ENCODE measurements around the gene NRN1.

Gene NRN1

DNA sequence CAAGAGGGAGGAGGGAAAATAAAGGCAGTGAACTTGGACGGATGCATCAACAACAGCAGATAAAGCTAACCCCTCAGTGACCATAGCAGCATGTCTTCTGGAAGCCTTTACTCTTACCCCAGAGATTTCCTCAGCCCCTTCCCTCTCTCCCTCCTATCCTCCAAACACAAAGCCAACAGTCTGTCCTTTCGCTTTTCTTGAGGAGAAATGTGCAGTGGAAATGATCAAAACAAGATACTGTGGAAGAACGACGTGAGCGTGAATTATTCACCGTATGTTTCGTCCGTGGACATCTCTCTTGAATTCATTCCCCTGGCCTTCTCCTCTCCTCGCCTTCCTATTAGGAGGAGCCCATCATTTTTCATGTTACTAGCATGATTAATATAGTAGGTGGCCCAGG is 8.5 kb downstream of the NRN1 start:
- H3K27ac Mint-ChIP-seq, result peak overlapping the region; percentile 9
- ATAC-seq (replicated peaks), result no peak
- peaks cover 23 to 24% of the 10 kb centered on the region in 2 donors for H3K36me3 Mint-ChIP-seq
- no peak for DNase-seq
- H3K4me3 Mint-ChIP-seq, result peak overlapping the region; percentile 41 to 60
- peaks cover 17 to 19% of the 10 kb centered on the region in 2 donors for H3K9me3 Mint-ChIP-seq
- H3K4me1 Mint-ChIP-seq, result peaks cover 51 to 76% of the 10 kb centered on the region in 2 donors
- H3K27me3 Mint-ChIP-seq, result peaks cover 81 to 100% of the 10 kb centered on the region in 2 donors

DNA sequence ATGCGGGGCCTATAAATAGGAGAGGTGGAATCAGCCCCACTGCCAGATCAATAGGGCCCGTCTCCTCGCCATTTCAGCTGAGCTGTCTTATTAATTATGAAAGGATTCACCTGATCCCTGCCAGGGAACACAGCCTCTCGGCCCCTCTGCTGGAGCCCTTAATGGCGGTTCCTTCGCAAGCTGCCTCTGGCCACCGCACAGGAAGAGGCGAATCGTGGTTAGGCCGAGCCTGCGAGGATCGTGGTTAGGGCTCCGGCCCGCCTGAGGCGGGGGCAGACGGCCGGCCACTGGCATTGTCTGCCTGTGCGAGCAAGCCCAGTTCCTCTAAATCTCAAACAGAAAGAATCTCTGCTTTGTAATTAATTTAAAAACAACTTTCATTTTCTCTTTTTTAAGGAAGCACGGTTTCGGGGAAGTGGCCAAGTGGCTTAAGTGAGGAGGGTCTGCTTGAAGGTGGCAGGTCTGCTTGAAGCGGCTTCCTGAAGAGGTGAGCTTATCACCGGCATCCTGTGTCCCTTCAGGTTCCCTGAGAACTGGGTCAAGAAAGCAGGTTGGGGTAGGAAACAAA is 9.2 kb downstream of the NRN1 start:
- no peak for DNase-seq
- H3K4me3 Mint-ChIP-seq, result peak overlapping the region; percentile 87 to 90
- ATAC-seq (replicated peaks), result peak; percentile 44 to 57
- H3K4me1 Mint-ChIP-seq, result peaks cover 46 to 68% of the 10 kb centered on the region in 2 donors
- peaks cover 19 to 20% of the 10 kb centered on the region in 2 donors for H3K36me3 Mint-ChIP-seq
- peak overlapping the region; percentile 81 for H3K27ac Mint-ChIP-seq
- peaks cover 78 to 100% of the 10 kb centered on the region in 2 donors for H3K27me3 Mint-ChIP-seq
- H3K9me3 Mint-ChIP-seq, result peaks cover 17% of the 10 kb centered on the region in 2 donors

DNA sequence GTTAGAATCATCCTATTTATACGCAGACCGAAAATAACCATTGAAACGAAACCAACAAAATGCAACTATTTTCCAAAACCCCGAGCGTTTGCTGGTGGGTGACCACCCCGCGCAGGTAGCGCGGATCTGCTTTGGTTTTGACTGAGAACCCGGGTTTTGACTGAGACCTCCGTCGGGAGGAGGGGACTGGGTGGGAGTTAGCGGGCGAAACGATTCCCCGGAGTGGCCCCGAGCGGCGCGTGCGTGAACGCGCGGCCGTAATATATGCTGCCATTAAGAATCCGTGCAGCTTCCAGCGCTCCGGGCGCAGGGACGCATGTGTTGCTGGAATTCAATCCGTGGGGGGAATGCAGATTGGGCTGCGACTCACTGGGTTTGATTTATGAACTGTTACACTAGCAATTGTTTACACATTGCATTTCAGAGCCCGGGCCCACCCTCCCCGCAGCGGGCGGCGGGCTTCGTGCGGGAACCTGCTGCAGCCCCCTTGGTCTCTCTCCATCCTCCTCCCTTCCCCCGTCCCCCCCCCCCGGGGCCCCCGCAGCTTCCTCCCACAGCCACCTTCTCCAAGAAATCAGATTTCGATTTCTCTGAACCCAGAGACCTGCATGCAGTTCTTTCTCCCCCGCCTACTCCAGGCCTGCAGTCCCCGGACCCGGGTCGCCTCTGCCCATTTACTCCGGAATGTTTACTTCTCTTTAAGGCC is 9.9 kb downstream of the NRN1 start:
- peak in 1 of 2 donors; percentile 44 for ATAC-seq (replicated peaks)
- peak overlapping the region; percentile 81 for H3K27ac Mint-ChIP-seq
- H3K4me3 Mint-ChIP-seq, result peak overlapping the region; percentile 87 to 90
- peaks cover 82 to 100% of the 10 kb centered on the region in 2 donors for H3K27me3 Mint-ChIP-seq
- H3K4me1 Mint-ChIP-seq, result peaks cover 44 to 62% of the 10 kb centered on the region in 2 donors
- peaks cover 18 to 20% of the 10 kb centered on the region in 2 donors for H3K36me3 Mint-ChIP-seq
- DNase-seq, result no peak
- H3K9me3 Mint-ChIP-seq, result peaks cover 17% of the 10 kb centered on the region in 2 donors

DNA sequence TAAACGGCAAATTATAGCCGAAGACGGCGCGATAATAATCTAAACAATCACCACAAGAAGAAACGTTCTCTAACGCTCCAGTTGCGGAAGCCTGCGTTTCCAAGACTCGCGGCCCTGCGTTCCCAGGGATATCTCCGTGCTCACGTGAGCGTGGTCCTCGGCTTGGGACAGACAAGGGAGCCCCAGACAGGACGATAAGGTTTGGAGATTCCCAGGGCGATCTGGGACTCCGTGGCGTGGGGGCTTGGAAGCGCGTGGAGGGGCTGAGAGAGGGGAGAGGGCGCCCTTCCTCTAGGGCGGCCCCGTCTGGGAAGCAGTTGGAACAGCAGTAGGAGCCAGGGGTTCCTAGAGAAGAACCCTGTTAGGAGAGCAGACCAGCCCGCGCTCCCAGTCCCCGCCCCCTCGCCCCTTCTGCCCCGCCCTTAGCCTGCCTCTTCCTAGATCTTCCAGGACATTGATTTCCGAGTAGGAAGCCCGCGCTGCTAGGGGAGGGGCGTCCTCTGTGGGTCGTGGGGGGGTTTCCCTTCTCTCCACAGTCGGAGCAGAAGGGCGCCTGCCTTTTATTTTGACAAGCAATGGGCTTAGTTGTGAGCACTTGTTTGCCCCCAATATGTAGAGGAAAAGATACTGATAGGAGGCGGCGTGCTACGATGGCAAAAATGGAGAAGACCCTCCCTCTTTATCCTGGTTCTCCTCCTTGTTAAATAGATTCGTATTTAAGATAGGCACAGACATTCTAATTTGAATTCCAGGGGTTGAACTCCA is 10.6 kb downstream of the NRN1 start:
- DNase-seq (no peak), ATAC-seq (replicated peaks) (no peak)
- peaks cover 40 to 57% of the 10 kb centered on the region in 2 donors for H3K4me1 Mint-ChIP-seq
- H3K4me3 Mint-ChIP-seq, result peak overlapping the region; percentile 87 to 90
- H3K27me3 Mint-ChIP-seq, result peaks cover 82 to 100% of the 10 kb centered on the region in 2 donors
- H3K27ac Mint-ChIP-seq, result peak overlapping the region; percentile 93
- peaks cover 17% of the 10 kb centered on the region in 2 donors for H3K9me3 Mint-ChIP-seq
- H3K36me3 Mint-ChIP-seq, result peaks cover 18 to 20% of the 10 kb centered on the region in 2 donors

GRCh38 chr6:5995658-5995948 is 11.1 kb downstream of the NRN1 start:
- peaks cover 17% of the 10 kb centered on the region in 2 donors for H3K9me3 Mint-ChIP-seq
- H3K4me3 Mint-ChIP-seq, result peak overlapping the region; percentile 87 to 90
- peaks cover 87 to 100% of the 10 kb centered on the region in 2 donors for H3K27me3 Mint-ChIP-seq
- ATAC-seq (replicated peaks) (no peak), DNase-seq (no peak)
- H3K36me3 Mint-ChIP-seq, result peaks cover 18 to 20% of the 10 kb centered on the region in 2 donors
- peaks cover 40 to 57% of the 10 kb centered on the region in 2 donors for H3K4me1 Mint-ChIP-seq
- H3K27ac Mint-ChIP-seq, result peak overlapping the region; percentile 93

DNA sequence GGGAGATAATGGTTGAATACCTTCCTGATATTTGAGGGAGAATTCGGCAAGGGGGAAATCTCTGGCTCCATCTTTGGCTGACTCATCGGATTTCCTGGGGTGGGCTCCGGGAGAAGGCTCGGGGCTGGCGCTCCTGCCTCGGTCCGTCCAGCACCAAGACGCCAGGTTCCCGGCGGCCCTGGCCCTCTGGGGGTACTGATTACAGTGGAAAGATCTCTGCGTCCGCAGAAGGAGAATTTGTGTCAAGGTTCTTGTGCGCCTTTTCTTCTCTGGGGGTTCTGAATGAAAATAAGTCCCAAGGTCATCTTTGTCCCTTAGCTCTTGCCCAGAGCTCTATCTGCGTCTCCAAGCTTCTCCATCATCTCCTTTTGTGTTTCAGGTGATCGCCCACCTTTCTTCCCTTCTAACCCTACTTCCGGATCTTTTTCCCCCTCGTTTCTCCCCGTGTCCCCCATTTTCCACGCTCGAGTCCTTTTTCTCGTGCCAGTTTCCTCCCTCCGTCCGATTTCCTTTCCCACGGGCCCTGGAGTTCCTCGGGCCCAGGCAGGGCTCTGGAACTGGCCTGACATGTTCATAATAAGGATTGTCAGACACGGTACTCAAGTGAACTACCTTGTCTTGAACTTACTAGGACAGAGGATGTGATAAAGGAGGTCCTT is 11.6 kb downstream of the NRN1 start:
- Mint-ChIP-seq H3K4me1 (peaks cover 39 to 54% of the 10 kb centered on the region in 2 donors), H3K4me3 (peak overlapping the region; percentile 43 to 87), H3K27ac (peak overlapping the region; percentile 93), H3K27me3 (peaks cover 84 to 100% of the 10 kb centered on the region in 2 donors), H3K9me3 (peaks cover 14% of the 10 kb centered on the region in 2 donors), H3K36me3 (peaks cover 17 to 18% of the 10 kb centered on the region in 2 donors)
- no peak for ATAC-seq (replicated peaks)
- no peak for DNase-seq

GRCh38 chr6:5994234-5994998 is 12.3 kb downstream of the NRN1 start:
- Mint-ChIP-seq H3K27ac (peak overlapping the region; percentile 83), H3K4me1 (peaks cover 32 to 47% of the 10 kb centered on the region in 2 donors), H3K27me3 (peaks cover 84 to 100% of the 10 kb centered on the region in 2 donors), H3K9me3 (peaks cover 8% of the 10 kb centered on the region in 2 donors), H3K36me3 (peaks cover 10 to 11% of the 10 kb centered on the region in 2 donors), H3K4me3 (peak overlapping the region; percentile 39 to 43)
- ATAC-seq (replicated peaks), result no peak
- no peak for DNase-seq

DNA sequence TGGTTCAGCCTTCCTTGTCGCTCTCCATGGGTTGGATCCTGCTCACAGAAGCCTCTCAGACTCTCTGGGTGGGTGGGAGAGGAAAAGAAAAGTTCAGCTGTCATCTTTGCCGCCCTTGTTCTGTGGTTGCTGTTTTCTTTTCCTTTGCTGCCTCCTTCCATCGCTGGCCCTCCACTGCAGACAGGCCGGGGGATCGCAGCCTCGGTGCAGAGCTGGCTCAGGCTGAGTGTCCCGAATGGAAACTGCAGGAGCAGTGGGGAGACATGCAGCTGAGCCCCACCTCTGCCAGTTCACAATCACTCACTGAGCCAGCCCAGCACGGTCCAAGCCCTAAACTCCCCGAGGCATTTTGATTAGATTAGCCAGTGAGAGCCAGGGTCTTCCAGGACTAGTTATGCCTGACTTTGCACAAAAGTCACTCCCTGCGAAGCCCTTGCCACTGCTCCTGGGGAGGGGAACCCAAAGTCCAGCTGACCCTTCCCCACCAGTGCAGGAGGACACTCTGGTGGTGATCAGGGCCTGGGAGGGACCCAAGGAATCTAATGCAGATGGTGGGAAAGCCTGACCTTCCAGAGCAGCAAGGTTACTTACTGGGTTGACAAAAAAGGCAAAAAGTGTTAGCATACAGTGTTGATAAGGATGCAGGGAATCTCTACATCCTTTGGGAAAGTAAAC is 14.0 kb downstream of the NRN1 start:
- Mint-ChIP-seq H3K27me3 (peaks cover 81 to 100% of the 10 kb centered on the region in 2 donors), H3K4me1 (peaks cover 24 to 32% of the 10 kb centered on the region in 2 donors), H3K9me3 (peaks cover 8% of the 10 kb centered on the region in 2 donors), H3K27ac (no peak overlapping the region), H3K36me3 (peaks cover 9% of the 10 kb centered on the region in 2 donors), H3K4me3 (no peak overlapping the region)
- ATAC-seq (replicated peaks), result no peak
- no peak for DNase-seq

DNA sequence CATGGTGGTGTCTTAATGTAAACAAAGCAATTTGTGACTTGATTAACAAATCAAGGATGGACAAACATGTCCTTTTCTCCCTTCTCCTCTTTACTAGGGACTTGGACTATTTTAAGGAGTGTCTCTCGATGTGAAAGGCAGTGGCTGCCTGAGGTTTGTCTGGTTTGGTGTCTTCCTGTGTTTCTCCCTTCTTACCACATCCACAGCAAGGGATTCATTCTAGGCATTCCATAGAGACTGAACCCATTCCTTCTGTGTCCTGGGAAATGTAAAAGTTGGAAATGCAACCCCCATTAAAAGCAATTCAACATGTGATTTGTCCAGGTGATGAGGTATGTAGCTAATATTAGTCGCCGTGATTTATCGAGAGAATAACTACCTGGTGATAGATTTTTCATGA is 15.9 kb downstream of the NRN1 start:
- peaks cover 8% of the 10 kb centered on the region in 2 donors for H3K9me3 Mint-ChIP-seq
- H3K27ac Mint-ChIP-seq, result no peak overlapping the region
- H3K36me3 Mint-ChIP-seq, result peaks cover 7 to 9% of the 10 kb centered on the region in 2 donors
- ATAC-seq (replicated peaks) (no peak), DNase-seq (no peak)
- peaks cover 13 to 15% of the 10 kb centered on the region in 2 donors for H3K4me1 Mint-ChIP-seq
- H3K4me3 Mint-ChIP-seq, result no peak overlapping the region
- peaks cover 68 to 87% of the 10 kb centered on the region in 2 donors for H3K27me3 Mint-ChIP-seq

- no peak for DNase-seq
- Mint-ChIP-seq H3K9me3 (peaks cover 2 to 3% of the 10 kb centered on the region in 2 donors), H3K4me3 (no peak overlapping the region), H3K36me3 (peaks cover 0 to 3% of the 10 kb centered on the region in 2 donors), H3K27me3 (peaks cover 54 to 72% of the 10 kb centered on the region in 2 donors), H3K4me1 (peaks cover 0 to 4% of the 10 kb centered on the region in 2 donors), H3K27ac (no peak overlapping the region)
- no peak for ATAC-seq (replicated peaks)
Measured at GRCh38 chr6:5989141-5989723, 17.5 kb downstream of the NRN1 start.

- DNase-seq (no peak), ATAC-seq (replicated peaks) (peak in 1 of 2 donors; percentile 51)
- Mint-ChIP-seq H3K27me3 (peaks cover 34 to 48% of the 10 kb centered on the region in 2 donors), H3K36me3 (no peaks in the 10 kb centered on the region), H3K27ac (no peak overlapping the region), H3K4me3 (no peak overlapping the region), H3K9me3 (no peaks in the 10 kb centered on the region), H3K4me1 (no peaks in the 10 kb centered on the region)
Measured at GRCh38 chr6:5986861-5987260, 19.9 kb downstream of the NRN1 start.

DNA sequence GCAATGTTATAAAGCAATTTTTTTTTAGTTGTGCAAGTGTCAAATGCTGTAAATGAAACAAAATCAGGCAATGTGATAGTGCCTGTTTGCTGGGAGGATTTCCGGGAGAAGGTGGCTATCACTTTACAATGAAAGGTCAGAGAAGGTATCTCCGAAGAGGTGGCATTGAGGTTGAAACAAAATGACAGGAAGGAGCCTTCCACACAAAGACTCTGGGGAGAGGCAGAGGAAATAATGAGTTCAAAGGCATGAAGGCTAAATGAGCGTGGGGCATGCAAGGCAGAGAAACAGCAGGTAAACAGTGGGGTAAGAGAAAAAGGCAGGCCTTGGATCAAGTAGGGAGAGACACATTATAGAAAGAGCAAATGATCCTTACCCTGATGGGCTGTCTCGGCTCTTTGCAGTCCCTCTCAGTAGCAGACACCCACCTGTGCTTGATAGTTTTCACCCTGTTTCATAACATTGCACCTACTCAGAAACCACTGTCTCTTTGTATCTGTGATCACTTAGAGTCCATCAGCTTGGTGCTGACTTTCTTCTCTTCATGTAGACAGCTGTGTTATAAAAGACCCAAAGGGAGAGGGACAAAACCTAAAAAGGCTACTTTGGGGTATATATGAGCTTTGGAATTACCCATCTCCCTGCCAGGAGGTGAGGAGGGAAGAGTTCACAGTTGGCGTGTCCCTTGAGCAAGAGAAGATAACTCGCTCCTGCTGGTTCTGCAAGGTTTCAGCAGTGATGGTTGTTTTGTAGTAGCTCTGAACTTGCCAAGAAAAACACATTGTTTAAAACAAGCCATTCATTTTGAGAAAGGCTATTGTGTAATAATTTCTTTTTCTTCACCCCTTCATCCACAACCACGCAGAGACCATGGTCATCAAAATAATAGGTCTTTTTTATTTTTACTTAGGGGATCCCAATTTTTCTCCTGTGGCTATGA is 22.3 kb downstream of the NRN1 start:
- no peak for DNase-seq
- no peaks in the 10 kb centered on the region for H3K4me1 Mint-ChIP-seq
- H3K27ac Mint-ChIP-seq, result no peak overlapping the region
- ATAC-seq (replicated peaks), result no peak
- H3K9me3 Mint-ChIP-seq, result peaks cover 3 to 6% of the 10 kb centered on the region in 2 donors
- H3K4me3 Mint-ChIP-seq, result no peak overlapping the region
- peaks cover 23 to 31% of the 10 kb centered on the region in 2 donors for H3K27me3 Mint-ChIP-seq
- peaks cover 0 to 4% of the 10 kb centered on the region in 2 donors for H3K36me3 Mint-ChIP-seq

All from stimulated activated naive B cell treated with anti-CD40 and anti-IgM and Interleukin-4, amounts not matched to agents 10 μg/mL and 1 μg/mL and 100 μg/mL, for 72 hours (primary cell).